Stimulated activated CD8-positive, alpha-beta memory T cell treated with anti-CD3 and anti-CD28 coated beads, Interleukin-4, amount 100 ng/mL, for 1 hour (primary cell): ENCODE results near the gene GAD1.

Experiments
- DNase-seq, 2 donors: peaks; one replicate each; pipeline ENCODE4 v3.0.0-alpha.2; 2020; ENCODE audit warnings: low read depth in 2 of 2, low spot score in 1 of 2

The GAD1 gene

DNA sequence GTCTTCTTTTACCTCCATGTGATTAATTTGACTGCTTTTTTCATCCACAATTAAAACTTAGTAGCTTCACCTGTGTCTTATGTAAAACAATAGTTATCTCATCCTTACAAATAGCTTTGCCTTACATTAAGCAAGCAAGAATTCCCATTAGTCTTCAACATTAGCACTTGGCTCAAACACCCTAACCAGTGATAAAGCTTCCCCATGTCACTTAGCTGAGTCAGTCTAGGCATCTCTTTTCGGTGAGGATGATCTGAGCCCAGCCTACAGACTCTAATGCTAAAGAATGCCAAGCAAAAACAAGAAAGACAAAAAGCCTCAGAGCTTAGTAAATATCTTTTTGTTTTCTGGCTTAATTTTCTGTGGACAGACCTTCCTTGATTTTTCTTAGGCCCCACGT, 26.1 kb downstream of the GAD1 start:
- no peak for DNase-seq

DNA sequence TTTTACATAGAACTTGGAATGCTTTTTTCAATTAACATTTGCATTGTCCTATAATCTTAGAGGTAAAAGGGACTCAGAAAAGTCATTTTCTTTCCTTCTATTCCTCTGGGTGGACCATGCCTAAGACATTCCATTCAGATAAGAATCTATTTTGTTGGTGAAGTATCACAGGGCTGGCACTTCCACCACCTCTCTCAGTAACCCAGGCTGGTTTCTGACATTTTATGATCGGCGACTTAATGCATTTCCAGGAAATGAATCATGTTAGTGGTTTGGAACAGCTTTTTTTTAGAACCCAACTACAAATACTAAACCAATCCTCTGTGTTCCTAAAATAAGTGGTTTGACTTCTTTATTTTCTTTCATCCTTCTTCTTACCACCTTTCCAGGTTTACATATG, 27.0 kb downstream of the GAD1 start:
- no peak for DNase-seq

GRCh38 chr2:170845343-170845742, 28.7 kb downstream of the GAD1 start:
- no peak for DNase-seq

GRCh38 chr2:170846314-170846713, 29.6 kb downstream of the GAD1 start:
- no peak for DNase-seq

DNA sequence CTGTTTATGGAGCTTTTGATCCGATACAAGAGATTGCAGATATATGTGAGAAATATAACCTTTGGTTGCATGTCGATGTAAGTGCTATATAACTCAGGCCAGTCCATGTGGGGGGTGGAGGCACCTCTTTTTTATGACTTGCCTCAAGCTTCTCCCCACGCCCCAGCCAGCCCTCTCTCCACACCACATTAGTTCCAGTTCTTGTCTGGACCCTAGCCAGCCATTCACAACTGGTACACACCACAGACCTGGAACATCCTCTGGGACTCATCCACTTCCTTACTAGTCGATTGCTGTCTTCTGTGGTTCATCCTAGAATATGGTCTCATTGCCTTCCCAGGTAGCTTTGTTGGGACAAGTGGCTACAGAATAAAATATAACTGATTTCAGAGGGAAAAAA, 31.0 kb downstream of the GAD1 start:
- no peak for DNase-seq

- no peak for DNase-seq
Measured at GRCh38 chr2:170848587-170848986, 31.9 kb downstream of the GAD1 start.

DNA sequence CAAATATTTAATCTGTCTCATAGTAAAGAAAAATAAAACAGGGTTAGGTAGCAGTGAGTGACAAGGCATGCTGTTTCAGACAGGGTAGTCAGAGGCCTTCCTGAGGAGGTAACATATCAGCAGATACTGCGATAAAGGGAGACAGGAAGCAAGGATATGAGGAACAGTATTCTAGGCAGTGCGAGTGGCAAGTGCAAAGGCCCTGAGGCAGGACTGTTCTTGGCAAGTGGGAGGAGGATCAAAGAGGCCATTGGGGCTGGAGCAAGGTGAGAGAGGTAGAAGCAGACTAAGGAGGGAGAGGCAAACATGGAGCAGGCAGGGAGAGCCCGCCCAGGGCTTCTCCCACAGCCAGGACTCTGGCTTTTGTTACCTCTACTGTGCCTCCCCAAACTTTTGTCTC, 33.6 kb downstream of the GAD1 start:
- DNase-seq: no peak

- DNase-seq: no peak
Measured at GRCh38 chr2:170851635-170852034, 34.9 kb downstream of the GAD1 start.

DNA sequence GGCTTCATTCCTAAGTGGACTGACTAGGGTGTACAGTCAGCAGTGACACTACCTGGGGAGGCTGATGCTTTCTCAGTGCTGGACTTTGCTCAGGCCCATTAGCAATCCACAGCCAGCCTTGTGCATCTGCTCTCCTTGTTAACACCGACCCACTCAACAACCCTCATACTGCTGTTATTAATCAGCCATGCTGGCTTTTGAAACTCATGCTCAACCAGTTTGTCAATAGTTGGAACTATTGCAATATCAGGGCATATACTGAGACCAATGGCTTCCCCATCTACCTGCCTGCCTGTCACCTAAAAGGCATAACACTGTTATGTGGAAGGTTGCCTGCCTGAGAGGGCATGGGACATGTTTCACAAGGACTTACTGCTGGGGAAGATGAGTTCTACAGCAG, 39.4 kb downstream of the GAD1 start:
- no peak for DNase-seq

- no peak for DNase-seq
Measured at GRCh38 chr2:170862286-170862902, 45.7 kb downstream of the GAD1 start.

DNA sequence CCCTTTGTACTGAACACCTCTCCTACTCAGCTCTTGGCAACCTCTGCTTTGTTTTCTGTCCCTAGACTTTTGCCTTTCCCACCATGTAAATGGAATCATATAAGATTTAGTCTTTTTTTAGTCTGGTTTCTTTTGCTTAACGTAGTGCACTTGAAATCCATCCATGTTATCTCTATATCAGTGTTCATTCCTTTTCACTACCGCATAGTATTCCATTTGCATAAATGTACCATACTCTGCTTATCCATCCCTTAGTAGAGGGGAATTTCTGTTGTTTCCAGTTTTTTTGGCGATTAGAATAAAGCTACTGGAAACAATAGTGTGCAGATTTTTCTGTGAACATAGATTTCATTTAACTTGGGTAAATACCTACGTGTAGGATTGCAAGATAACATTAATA, 46.4 kb downstream of the GAD1 start:
- no peak for DNase-seq

DNA sequence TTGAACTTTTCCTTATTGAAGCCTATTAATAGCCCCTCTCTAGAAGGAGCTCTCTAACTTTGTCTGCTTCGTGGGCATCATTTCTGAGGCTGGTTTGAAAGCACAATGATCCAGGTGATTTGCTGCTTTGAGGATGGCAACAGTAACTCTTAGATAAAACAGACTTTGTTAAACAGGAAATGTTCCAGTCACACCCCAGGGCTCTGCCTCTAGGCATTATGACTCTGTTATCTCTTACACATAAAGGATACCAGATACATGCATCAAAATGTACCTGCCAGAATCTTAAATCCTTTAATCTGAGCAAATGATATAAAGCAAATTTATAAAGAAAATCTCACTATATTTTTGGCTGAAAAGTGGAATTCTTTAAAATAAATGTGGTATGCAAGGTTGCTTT, 52.3 kb downstream of the GAD1 start:
- no peak for DNase-seq

DNA sequence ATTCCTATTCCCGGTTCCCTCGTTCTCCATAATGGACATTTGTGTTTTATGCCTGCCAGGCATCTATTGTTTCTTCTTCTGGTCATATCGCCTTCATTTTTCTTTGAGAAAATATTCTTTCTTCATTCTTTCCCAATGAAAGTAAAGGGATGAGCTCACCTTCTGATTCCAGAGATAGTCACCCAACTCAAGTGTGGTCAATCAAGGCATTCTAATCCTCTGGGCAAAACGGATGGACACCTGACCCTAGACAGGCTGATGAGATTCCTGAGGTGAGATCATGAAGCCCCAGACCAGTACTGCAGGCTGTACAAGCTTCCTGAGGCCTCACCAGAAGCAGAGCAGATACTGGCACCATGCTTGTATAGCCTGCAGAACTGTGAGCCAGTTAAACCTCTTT, 52.8 kb downstream of the GAD1 start:
- no peak for DNase-seq

- DNase-seq: peak; percentile 32 to 53
Measured at GRCh38 chr2:170873035-170873692, 56.5 kb downstream of the GAD1 start.

- DNase-seq: no peak
Measured at GRCh38 chr2:170878066-170878465, 61.4 kb downstream of the GAD1 start.

DNA sequence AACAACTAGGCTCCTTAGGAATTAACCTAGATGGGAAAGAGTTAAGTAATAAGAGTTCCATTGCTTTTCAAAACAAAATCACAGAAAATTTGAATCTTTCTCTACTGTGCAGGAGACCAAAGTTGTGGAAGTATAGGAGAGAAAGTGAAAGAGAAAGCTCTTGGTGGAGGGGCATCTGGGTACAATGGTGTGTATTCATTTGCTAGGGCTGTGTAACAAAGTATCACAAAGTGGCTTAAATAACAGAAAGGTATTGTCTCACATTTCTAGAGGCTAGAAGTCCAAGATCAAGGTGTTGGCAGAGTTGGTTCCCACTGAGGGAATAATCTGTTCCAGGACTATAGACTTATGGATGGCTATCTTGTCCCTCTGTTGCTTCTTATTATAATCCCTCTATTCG, 61.8 kb downstream of the GAD1 start:
- DNase-seq: no peak

GRCh38 chr2:170881840-170882239, 65.2 kb downstream of the GAD1 start:
- DNase-seq: no peak

GRCh38 chr2:170882758-170883157, 66.1 kb downstream of the GAD1 start:
- DNase-seq: no peak

DNA sequence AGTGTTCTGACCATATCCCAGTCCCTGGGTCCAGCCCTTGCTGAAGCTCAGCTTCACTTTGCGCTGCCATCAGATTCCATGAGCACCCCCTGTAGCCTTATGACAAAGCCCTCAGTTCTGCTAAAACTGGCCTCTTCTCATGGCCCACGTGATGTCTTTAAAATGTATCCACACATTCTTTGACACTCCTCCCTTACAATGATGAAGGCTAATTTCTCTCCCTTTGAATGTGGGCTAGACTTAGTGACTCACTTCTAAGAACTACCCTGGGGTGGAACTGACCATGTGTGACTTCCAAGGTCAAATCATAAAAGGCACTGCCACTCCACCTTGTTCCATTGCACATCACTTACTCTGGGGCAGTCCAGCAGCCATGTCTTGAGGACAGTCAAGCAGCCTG, 67.0 kb downstream of the GAD1 start:
- no peak for DNase-seq

DNA sequence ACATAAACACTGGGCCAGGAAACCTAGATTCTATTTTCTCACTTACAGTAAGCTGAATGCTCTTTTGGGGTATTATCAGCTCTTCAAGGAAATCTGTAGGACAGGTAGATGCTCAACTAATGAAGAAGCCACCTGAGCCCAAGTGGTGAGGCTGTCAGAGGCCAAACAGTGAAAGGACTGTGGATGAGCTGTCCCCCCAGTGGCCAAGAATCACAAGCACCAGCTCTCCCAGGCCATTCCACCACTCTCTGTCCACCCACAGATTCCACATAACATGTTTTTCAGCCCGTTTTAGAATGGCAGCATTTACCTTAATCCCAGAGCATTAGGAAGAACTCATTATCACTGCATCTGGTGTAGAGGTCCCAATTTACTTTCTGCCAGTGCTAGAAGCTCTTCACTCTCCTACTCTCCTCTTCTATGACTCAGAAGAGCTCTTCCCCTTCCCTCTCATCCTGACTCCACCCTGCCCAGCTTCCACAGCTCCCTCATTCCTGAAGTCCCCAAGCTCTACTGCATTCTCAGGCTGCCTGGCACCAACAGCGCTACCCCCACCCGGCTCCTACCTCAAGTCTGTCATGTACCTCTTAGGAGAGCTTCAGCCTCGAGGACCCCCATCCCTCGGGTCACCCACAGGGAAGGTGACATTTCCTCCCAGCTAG, 68.6 kb downstream of the GAD1 start:
- DNase-seq: no peak

DNA sequence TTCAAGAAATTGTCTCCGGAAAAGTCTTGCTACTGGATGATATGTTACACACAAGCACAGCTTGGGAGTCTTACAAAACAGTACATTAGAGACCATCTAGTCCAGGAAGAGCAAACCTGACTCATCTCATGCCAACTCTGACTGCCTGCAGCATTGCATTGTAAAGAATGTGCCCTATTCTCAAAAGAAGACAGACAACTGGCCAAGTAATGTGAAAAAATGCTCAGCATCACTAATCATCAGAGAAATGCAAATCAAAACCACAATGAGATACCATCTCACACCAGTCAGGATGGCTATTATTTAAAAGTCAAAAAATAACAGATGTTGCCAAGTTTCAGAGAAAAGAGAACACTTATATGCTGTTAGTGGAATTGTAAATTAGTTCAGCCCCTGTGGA, 69.7 kb downstream of the GAD1 start:
- DNase-seq: no peak

DNA sequence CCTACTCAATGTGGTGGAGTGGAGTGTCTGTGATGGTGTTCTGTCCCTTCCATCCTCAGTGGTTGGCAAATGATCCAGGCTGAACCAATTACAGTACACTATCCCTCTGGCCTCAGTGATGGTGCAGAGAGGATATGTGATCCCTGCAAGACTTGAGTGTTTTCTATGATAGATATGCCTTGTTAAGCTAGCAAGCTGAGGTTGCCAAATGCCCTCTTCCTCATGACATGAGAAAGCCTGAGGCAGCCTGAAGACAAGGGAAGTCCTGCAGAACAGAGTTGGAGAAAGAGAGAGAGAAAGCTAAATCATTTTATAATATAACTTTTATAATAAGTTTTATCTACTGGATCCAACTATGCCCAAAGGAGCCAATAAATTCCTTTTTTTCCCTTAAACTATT, 70.8 kb downstream of the GAD1 start:
- DNase-seq: no peak

DNA sequence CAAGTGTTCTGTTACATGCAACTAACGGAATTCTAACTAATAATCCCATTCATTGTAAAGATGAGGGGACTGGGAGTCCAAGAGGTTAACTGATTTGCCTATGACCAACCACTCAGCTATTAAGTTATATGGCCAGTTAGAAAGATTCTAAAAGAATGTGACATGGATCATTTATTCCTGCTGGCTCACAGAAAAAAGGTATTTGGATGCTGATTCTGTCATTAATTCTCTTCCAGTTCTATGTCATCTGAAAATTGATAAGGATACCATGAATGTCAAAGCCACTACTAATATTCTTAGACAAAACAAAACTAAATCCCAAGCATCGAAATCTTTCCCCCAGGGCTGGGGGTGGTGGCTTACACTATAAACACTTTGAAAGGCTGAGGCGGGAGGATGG, 71.2 kb downstream of the GAD1 start:
- no peak for DNase-seq
